Left ventricle myocardium inferior (tissue), 1 donor: Measurements from ENCODE around the gene SHROOM1. TPM values are rescaled to one million over a fixed set of nuclear protein-coding genes. Genes with fewer than 3 reads are reported as not detected.

ENCODE experiments used
- DNase-seq: peaks from one replicate; pipeline ENCODE4 v3.0.0-alpha.2; 2020
- H3K27ac ChIP-seq: fragments of 200-600 bp; replicated peaks from 2 replicates; pipeline ENCODE4 v1.8.0; 2021
- H3K27me3 ChIP-seq: fragments of 200-600 bp; 2 replicates; pipeline ENCODE4 v1.8.0; 2021; ENCODE audit warnings: low read depth
- H3K36me3 ChIP-seq: fragments of 200-600 bp; 2 replicates; pipeline ENCODE4 v1.8.0; 2021
- H3K4me1 ChIP-seq: fragments of 200-600 bp; 2 replicates; pipeline ENCODE4 v1.8.0; 2021
- H3K4me3 ChIP-seq: fragments of 200-600 bp; 2 replicates; pipeline ENCODE4 v1.8.0; 2021; ENCODE audit warnings: mild to moderate bottlenecking, moderate library complexity
- H3K9me3 ChIP-seq: fragments of 200-600 bp; replicated peaks from 2 replicates; pipeline ENCODE4 v1.8.0; 2021
- intact Hi-C: fragments of 100-400 bp; cut with micrococcal nuclease; formaldehyde crosslinking; loops from one replicate; pipeline ENCODE4 v1.11.0; 2022
- total RNA-seq: library from RNA; stranded (reverse); fragmentation: NEBNext Ultra II Directional; extraction: Animal tissue kit (Norgen Biotek cat#: 25700); gene quantifications from one replicate; pipeline ENCODE4 v1.2.1, GENCODE V29; 2021
- TF ChIP-seq, protein P1 (sequence below): fragments of 200-600 bp; IDR thresholded peaks from 2 replicates; pipeline ENCODE4 v1.8.0; 2021; ENCODE audit warnings: antibody characterized with exemption, mild to moderate bottlenecking, borderline replicate concordance
- donor health status: DM: no; HTN: yes; CAD: no; lungs with severe emphysema.

Gene SHROOM1
- total RNA-seq, 1 donor from 2014 or later, result 4.9 TPM

- Histone ChIP-seq H3K36me3 (no peaks in the 10 kb centered on the region), H3K27ac (no peak overlapping the region), H3K27me3 (no peaks in the 10 kb centered on the region), H3K4me1 (peaks cover 24% of the 10 kb centered on the region), H3K9me3 (no peaks in the 10 kb centered on the region), H3K4me3 (no peak overlapping the region)
- no peak for DNase-seq
- TF ChIP-seq, protein P1, sequence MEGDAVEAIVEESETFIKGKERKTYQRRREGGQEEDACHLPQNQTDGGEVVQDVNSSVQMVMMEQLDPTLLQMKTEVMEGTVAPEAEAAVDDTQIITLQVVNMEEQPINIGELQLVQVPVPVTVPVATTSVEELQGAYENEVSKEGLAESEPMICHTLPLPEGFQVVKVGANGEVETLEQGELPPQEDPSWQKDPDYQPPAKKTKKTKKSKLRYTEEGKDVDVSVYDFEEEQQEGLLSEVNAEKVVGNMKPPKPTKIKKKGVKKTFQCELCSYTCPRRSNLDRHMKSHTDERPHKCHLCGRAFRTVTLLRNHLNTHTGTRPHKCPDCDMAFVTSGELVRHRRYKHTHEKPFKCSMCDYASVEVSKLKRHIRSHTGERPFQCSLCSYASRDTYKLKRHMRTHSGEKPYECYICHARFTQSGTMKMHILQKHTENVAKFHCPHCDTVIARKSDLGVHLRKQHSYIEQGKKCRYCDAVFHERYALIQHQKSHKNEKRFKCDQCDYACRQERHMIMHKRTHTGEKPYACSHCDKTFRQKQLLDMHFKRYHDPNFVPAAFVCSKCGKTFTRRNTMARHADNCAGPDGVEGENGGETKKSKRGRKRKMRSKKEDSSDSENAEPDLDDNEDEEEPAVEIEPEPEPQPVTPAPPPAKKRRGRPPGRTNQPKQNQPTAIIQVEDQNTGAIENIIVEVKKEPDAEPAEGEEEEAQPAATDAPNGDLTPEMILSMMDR, result no peak
- intact Hi-C loops, result no loop called here
Observed at GRCh38 chr5:132832612-132833011, 2.2 kb upstream of the SHROOM1 start.

GRCh38 chr5:132831095-132831860 lies 831 bp upstream of the SHROOM1 start:
- intact Hi-C loops, result no loop called here
- Histone ChIP-seq H3K4me1 (peaks cover 30% of the 10 kb centered on the region), H3K27me3 (no peaks in the 10 kb centered on the region), H3K27ac (peak overlapping the region; percentile 91), H3K36me3 (no peaks in the 10 kb centered on the region), H3K4me3 (peak overlapping the region; percentile 94), H3K9me3 (no peaks in the 10 kb centered on the region)
- no peak for DNase-seq
- TF ChIP-seq, protein P1, result no peak

- TF ChIP-seq, protein P1, result peak; percentile 98
- Histone ChIP-seq H3K4me1 (peaks cover 36% of the 10 kb centered on the region), H3K9me3 (no peaks in the 10 kb centered on the region), H3K27ac (peak overlapping the region; percentile 91), H3K27me3 (no peaks in the 10 kb centered on the region), H3K4me3 (peak overlapping the region; percentile 94), H3K36me3 (no peaks in the 10 kb centered on the region)
- DNase-seq, result peak; percentile 74
- intact Hi-C loops, result no loop called here
Observed at GRCh38 chr5:132829742-132830435, 558 bp downstream of the SHROOM1 start.

GRCh38 chr5:132828846-132829494 lies 1.5 kb downstream of the SHROOM1 start:
- Histone ChIP-seq H3K9me3 (no peaks in the 10 kb centered on the region), H3K36me3 (peaks cover 4% of the 10 kb centered on the region), H3K27me3 (no peaks in the 10 kb centered on the region), H3K27ac (no peak overlapping the region), H3K4me1 (peaks cover 36% of the 10 kb centered on the region), H3K4me3 (peak overlapping the region; percentile 94)
- intact Hi-C loops, result no loop called here
- TF ChIP-seq, protein P1, result no peak
- no peak for DNase-seq

- H3K27ac ChIP-seq, result no peak overlapping the region
- H3K4me3 ChIP-seq, result no peak overlapping the region
- H3K9me3 ChIP-seq, result no peaks in the 10 kb centered on the region
- DNase-seq, result no peak
- H3K27me3 ChIP-seq, result no peaks in the 10 kb centered on the region
- intact Hi-C loops, result no loop called here
- TF ChIP-seq, protein P1, result no peak
- peaks cover 38% of the 10 kb centered on the region for H3K4me1 ChIP-seq
- peaks cover 4% of the 10 kb centered on the region for H3K36me3 ChIP-seq
Observed at GRCh38 chr5:132827943-132828673, 2.3 kb downstream of the SHROOM1 start.
